Choroid plexus epithelial cell (primary cell): ENCODE results near the gene THBS2.
A peak's percentile ranks its signal among the peaks of the same experiment; 100 is the strongest.

ENCODE experiments used
- DNase-seq: peaks from one replicate; pipeline ENCODE4 v3.0.0-alpha.2; 2010; ENCODE audit warnings: low read depth
- H3K4me3 ChIP-seq: 2 replicates; pipeline ENCODE4 v1.5.1; 2011; ENCODE audit warnings: low read depth, mild to moderate bottlenecking, control low read depth, low read length, moderate library complexity
- CTCF ChIP-seq: conservative IDR thresholded peaks from 2 replicates; pipeline ENCODE4 v1.5.1; 2011; ENCODE audit warnings: low read depth, mild to moderate bottlenecking, control low read depth, inconsistent platforms, low read length, moderate library complexity

THBS2 gene

GRCh38 chr6:169288591-169288990 lies 34.9 kb upstream of the THBS2 start:
- DNase-seq = peak; percentile 69
- no peak overlapping the region for H3K4me3 ChIP-seq
- TF ChIP-seq CTCF = no peak

- no peak for DNase-seq
- TF ChIP-seq CTCF = peak; percentile 27
- H3K4me3 ChIP-seq = no peak overlapping the region
Observed at GRCh38 chr6:169287675-169288074, 34.0 kb upstream of the THBS2 start.

- no peak for TF ChIP-seq CTCF
- no peak overlapping the region for H3K4me3 ChIP-seq
- peak; percentile 68 for DNase-seq
Observed at GRCh38 chr6:169286961-169287360, 33.3 kb upstream of the THBS2 start.

- no peak for TF ChIP-seq CTCF
- no peak for DNase-seq
- H3K4me3 ChIP-seq = no peak overlapping the region
Observed at GRCh38 chr6:169285165-169285564, 31.5 kb upstream of the THBS2 start.

GRCh38 chr6:169283924-169284323 lies 30.3 kb upstream of the THBS2 start:
- TF ChIP-seq CTCF = no peak
- no peak overlapping the region for H3K4me3 ChIP-seq
- DNase-seq = no peak

GRCh38 chr6:169282043-169282442 lies 28.4 kb upstream of the THBS2 start:
- H3K4me3 ChIP-seq = no peak overlapping the region
- no peak for TF ChIP-seq CTCF
- no peak for DNase-seq

- DNase-seq = no peak
- H3K4me3 ChIP-seq = no peak overlapping the region
- no peak for TF ChIP-seq CTCF
Observed at GRCh38 chr6:169277619-169278018, 24.0 kb upstream of the THBS2 start.
